K562 (cell line): ENCODE data around the gene FANCF.

ENCODE experiments used
- BRCA1 ChIP-seq, 2 experiments: fragments of 450-650 bp in 1 of 2; sonication (generic) in 1 of 2; formaldehyde crosslinking in 1 of 2; IDR thresholded peaks; 2 replicates each; pipeline versions ENCODE4 v1.5.0 to v1.6.1; 2017 to 2020; ENCODE audit warnings: mild to moderate bottlenecking in 1 of 2, missing genetic modification reagents in 1 of 2
- POLR2AphosphoS5 ChIP-seq: IDR thresholded peaks from 2 replicates; pipeline ENCODE4 v1.6.1; 2011; ENCODE audit warnings: mild to moderate bottlenecking, low read depth, low read length, moderate library complexity; ENCODE audit not compliant: control insufficient read depth, insufficient read depth

DNA sequence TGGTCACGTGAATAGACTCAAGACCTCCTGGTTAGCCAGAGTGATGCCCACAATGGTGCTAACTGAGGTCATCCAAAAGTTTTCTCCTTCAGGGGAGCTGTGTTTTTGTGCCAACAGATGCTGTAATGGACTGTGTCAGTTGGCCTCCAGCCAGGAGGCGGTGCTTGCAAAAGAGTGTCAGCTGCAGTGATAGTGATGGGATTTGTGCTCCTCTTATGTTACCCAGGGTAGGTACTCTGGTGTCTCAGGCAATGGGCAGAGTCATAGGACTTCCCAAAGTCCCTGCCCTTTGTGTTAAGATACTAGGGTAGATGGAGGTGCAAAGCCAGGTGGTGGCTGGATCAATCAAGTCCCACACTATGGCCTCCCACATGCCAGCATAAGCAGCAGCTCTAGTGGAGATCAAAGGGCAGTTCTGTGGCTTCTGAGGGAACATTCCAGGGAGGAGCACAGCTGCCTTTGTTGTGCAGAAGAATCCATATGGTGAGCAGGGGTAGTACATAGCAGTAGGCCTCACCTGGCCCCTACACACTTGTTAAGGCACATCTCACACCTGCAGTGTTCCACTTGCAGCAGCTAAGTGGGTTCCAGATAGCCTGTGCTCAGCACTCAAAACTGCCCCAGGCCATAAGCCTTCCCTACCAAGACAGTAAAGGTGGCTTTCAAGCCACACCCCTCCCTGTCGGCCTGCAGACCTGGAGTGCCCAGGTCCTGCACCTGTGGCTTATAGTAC, 9.4 kb upstream of the FANCF start:
- TF ChIP-seq POLR2AphosphoS5 (no peak), BRCA1 (IDR thresholded peaks at IDR 0.05) (no peak), BRCA1 (CRISPR knock-in tag; IDR thresholded peaks at IDR 0.05) (no peak)
